HCT116 (cell line): Measurements from ENCODE around the gene IGDCC3. TPM values are rescaled to one million over a fixed set of nuclear protein-coding genes. Genes with fewer than 3 reads are reported as not detected.

Experiments used
- ATAC-seq: fragments of 200-7000 bp; cut with Tn5 transposase; 2 replicates; pipeline ENCODE4 v1.9.1; 2020; ENCODE audit warnings: mild to moderate bottlenecking, moderate library complexity
- BruUV-seq: library from RNA; stranded (reverse); fragments of 400-500 nt; replicated peaks from 2 replicates; lab custom pipeline; 2021; lab: Mats Ljungman, UMichigan
- CTCF ChIA-PET: fragments of 300-600 bp; sonication (Branson Sonifier 250); formaldehyde crosslinking; loops from one replicate; lab custom pipeline; 2021; ENCODE audit warnings: antibody characterized with exemption; lab: Charles Lee
- POLR2A ChIA-PET: fragments of 300-600, 350-600 bp; sonication (Branson Sonifier 250); formaldehyde crosslinking; loops from one replicate; lab custom pipeline; 2021; ENCODE audit warnings: antibody characterized with exemption; lab: Charles Lee
- RAD21 ChIA-PET, 2 experiments: fragments of 300-600 bp; sonication (Branson Sonifier 250); formaldehyde crosslinking; loops; one replicate each; lab custom pipeline; 2023; ENCODE audit warnings: low total read pairs in 2 of 2; ENCODE audit not compliant: uncharacterized antibody in 2 of 2, unreplicated experiment in 2 of 2, low non-redundant PET in 1 of 2; lab: Charles Lee
- DNase-seq: peaks from one replicate; pipeline ENCODE4 v3.0.0-alpha.2; 2010; ENCODE audit warnings: low read depth, low spot score
- H2AFZ ChIP-seq: fragments of 200-600 bp; shearing (Covaris generic), sonication (generic); 2 replicates; pipeline ENCODE4 v1.6.1; 2017; ENCODE audit warnings: low read depth, mixed run types, mixed read lengths, antibody characterized with exemption, low read length; ENCODE audit not compliant: poor library complexity, severe bottlenecking
- H3K27ac ChIP-seq: 2 replicates; pipeline ENCODE4 v1.5.1; 2012; ENCODE audit warnings: low read depth, low read length
- H3K27me3 ChIP-seq: fragments of 200-600 bp; sonication (generic); 2 replicates; pipeline ENCODE4 v1.6.1; 2016; ENCODE audit warnings: mixed run types, low read length, mixed read lengths; ENCODE audit not compliant: insufficient read depth
- H3K36me3 ChIP-seq, 2 experiments: fragments of 200-500 bp in 1 of 2; fragments of 200-600 bp in 1 of 2; sonication (Bioruptor generic) in 1 of 2; sonication (generic) in 1 of 2; 2 replicates each; pipeline versions ENCODE4 v1.5.1 to v1.6.1; 2014 to 2016; ENCODE audit warnings: low read length in 2 of 2, inconsistent platforms in 1 of 2, mixed read lengths in 1 of 2, mixed run types in 1 of 2; ENCODE audit not compliant: insufficient read depth in 2 of 2, control insufficient read depth in 1 of 2
- H3K4me1 ChIP-seq, 2 experiments: fragments of 200-600 bp in 1 of 2; sonication (generic) in 1 of 2; 2 replicates each; pipeline versions ENCODE4 v1.5.1 to v1.6.1; 2012 to 2017; ENCODE audit warnings: low read length in 2 of 2, inconsistent platforms in 1 of 2, mild to moderate bottlenecking in 1 of 2, mixed read lengths in 1 of 2, mixed run types in 1 of 2, moderate library complexity in 1 of 2; ENCODE audit not compliant: insufficient read depth in 2 of 2, control insufficient read depth in 1 of 2
- H3K4me2 ChIP-seq: fragments of 200-600 bp; sonication (generic); 2 replicates; pipeline ENCODE4 v1.6.1; 2017; ENCODE audit warnings: mixed run types, low read length, mixed read lengths
- H3K4me3 ChIP-seq, 2 experiments: fragments of 200-600 bp in 1 of 2; sonication (generic) in 1 of 2; replicated peaks in 1 of 2; 2 replicates each; pipeline ENCODE4 v1.5.1; 2011 to 2016; ENCODE audit warnings: low read length in 2 of 2, control low read depth in 1 of 2, low read depth in 1 of 2, mild to moderate bottlenecking in 1 of 2, mixed read lengths in 1 of 2, mixed run types in 1 of 2
- H3K79me2 ChIP-seq: fragments of 200-600 bp; sonication (generic); 2 replicates; pipeline ENCODE4 v1.6.1; 2017; ENCODE audit warnings: mild to moderate bottlenecking, mixed run types, low read length, moderate library complexity, mixed read lengths; ENCODE audit not compliant: insufficient read depth
- H3K9ac ChIP-seq: fragments of 200-600 bp; sonication (generic); 2 replicates; pipeline ENCODE4 v1.6.1; 2016; ENCODE audit warnings: low read length, mixed read lengths
- H3K9me2 ChIP-seq: fragments of 200-600 bp; sonication (generic), shearing (Covaris generic); 2 replicates; pipeline ENCODE4 v1.6.1; 2017; ENCODE audit warnings: mixed run types, mild to moderate bottlenecking, moderate library complexity; ENCODE audit not compliant: insufficient read depth
- H3K9me3 ChIP-seq, 2 experiments: fragments of 200-500 bp in 1 of 2; fragments of 200-600 bp in 1 of 2; sonication (Bioruptor generic) in 1 of 2; sonication (generic) in 1 of 2; 2 replicates each; pipeline ENCODE4 v1.6.1; 2014 to 2017; ENCODE audit warnings: low read length in 2 of 2, mixed read lengths in 2 of 2, inconsistent platforms in 1 of 2, low read depth in 1 of 2, mild to moderate bottlenecking in 1 of 2, mixed run types in 1 of 2, moderate library complexity in 1 of 2; ENCODE audit not compliant: control insufficient read depth in 1 of 2, insufficient read depth in 1 of 2
- H4K20me1 ChIP-seq: fragments of 200-600 bp; sonication (generic), shearing (Covaris generic); 2 replicates; pipeline ENCODE4 v1.6.1; 2017; ENCODE audit warnings: mixed run types, mild to moderate bottlenecking, moderate library complexity; ENCODE audit not compliant: insufficient read depth
- CTCF ChIP-seq, 3 experiments: fragments of 200-600 bp in 1 of 3; sonication (generic) in 1 of 3; IDR thresholded peaks in 2 of 3; conservative IDR thresholded peaks in 1 of 3; 2 replicates each; pipeline ENCODE4 v1.5.1; 2012 to 2017; ENCODE audit warnings: low read depth in 2 of 3, low read length in 2 of 3, antibody characterized with exemption in 1 of 3, borderline replicate concordance in 1 of 3, control low read depth in 1 of 3, mild to moderate bottlenecking in 1 of 3, mixed read lengths in 1 of 3, mixed run types in 1 of 3, moderate library complexity in 1 of 3; ENCODE audit not compliant: insufficient read depth in 1 of 3
- ELF1 ChIP-seq: IDR thresholded peaks from 2 replicates; pipeline ENCODE4 v1.6.1; 2012; ENCODE audit warnings: low read depth, borderline replicate concordance
- EZH2phosphoT487 ChIP-seq: fragments of 200-600 bp; IDR thresholded peaks from 2 replicates; pipeline ENCODE4 v1.6.1; 2018; ENCODE audit warnings: antibody characterized with exemption, borderline replicate concordance
- RAD21 ChIP-seq: IDR thresholded peaks from 2 replicates; pipeline ENCODE4 v1.6.1; 2012; ENCODE audit warnings: low read depth, mild to moderate bottlenecking
- SIN3A ChIP-seq: IDR thresholded peaks from 2 replicates; pipeline ENCODE4 v1.6.1; 2012; ENCODE audit warnings: low read depth
- SP1 ChIP-seq: IDR thresholded peaks from 2 replicates; pipeline ENCODE4 v1.6.1; 2012; ENCODE audit warnings: low read depth
- SRF ChIP-seq: IDR thresholded peaks from 2 replicates; pipeline ENCODE4 v1.6.1; 2012; ENCODE audit warnings: low read depth
- TCF7L2 ChIP-seq: IDR thresholded peaks from 2 replicates; pipeline ENCODE4 v1.7.0; 2011; ENCODE audit warnings: borderline replicate concordance, inconsistent platforms; ENCODE audit not compliant: insufficient read depth, insufficient read length; ENCODE audit errors: extremely low read depth
- YY1 ChIP-seq: IDR thresholded peaks from 2 replicates; pipeline ENCODE4 v1.6.1; 2011; ENCODE audit warnings: low read length, low read depth, moderate library complexity, mild to moderate bottlenecking; ENCODE audit not compliant: insufficient replicate concordance; ENCODE audit errors: extremely low read depth
- ZBTB33 ChIP-seq: IDR thresholded peaks from 2 replicates; pipeline ENCODE4 v1.6.1; 2011; ENCODE audit warnings: mild to moderate bottlenecking, low read length, moderate library complexity; ENCODE audit not compliant: insufficient replicate concordance; ENCODE audit errors: extremely low read depth
- intact Hi-C: fragments of 100-400 bp; cut with micrococcal nuclease; formaldehyde crosslinking; loops from 2 replicates; pipeline ENCODE4 v1.10.0; 2022
- total RNA-seq: library from RNA; stranded (reverse); gene quantifications from one replicate; pipeline ENCODE4 v1.2.1, GENCODE V29; 2021; ENCODE audit not compliant: unreplicated experiment

The IGDCC3 gene
- total RNA-seq, 1 experiment from 2014 or later = 0.44 TPM

- intact Hi-C loops = no loop called here
- RAD21 ChIA-PET = no interaction called here
Measured at GRCh38 chr15:65418596-65418995, 40.8 kb upstream of the IGDCC3 start.

More at GRCh38 chr15:65418596-65418995, 40.8 kb upstream of the IGDCC3 start:
- Histone ChIP-seq H3K27me3 (no peaks in the 10 kb centered on the region), H3K4me2 (no peak overlapping the region), H3K9me2 (no peaks in the 10 kb centered on the region), H3K9me3 (no peaks in the 10 kb centered on the region), H2AFZ (no peak overlapping the region), H3K27ac (no peak overlapping the region), H3K9ac (no peak overlapping the region), H4K20me1 (no peaks in the 10 kb centered on the region), H3K4me1 (peaks cover 2 to 29% of the 10 kb centered on the region in 2 experiments; a peak in 3 of 4 replicates), H3K36me3 (no peaks in the 10 kb centered on the region), H3K4me3 (no peak overlapping the region), H3K79me2 (no peaks in the 10 kb centered on the region)
- DNase-seq = no peak
- no TSS peak for BruUV-seq
- CTCF ChIA-PET = no interaction called here
- TF ChIP-seq RAD21 = no peak
- no peak for TF ChIP-seq SRF
- TF ChIP-seq EZH2phosphoT487 = no peak
- no peak for TF ChIP-seq CTCF (IDR thresholded peaks at IDR 0.05 in 2 of 3, conservative IDR thresholded peaks at IDR 0.05 in 1 of 3; ENCODE audit: borderline replicate concordance in 1 of 3, insufficient read depth in 1 of 3, low read depth in 2 of 3, low read length in 2 of 3)
- TF ChIP-seq SIN3A = no peak
- TF ChIP-seq YY1 = no peak
- TF ChIP-seq TCF7L2 = no peak
- TF ChIP-seq SP1 = no peak
- no peak for TF ChIP-seq ZBTB33
- TF ChIP-seq ELF1 = no peak
- no peak for ATAC-seq
- POLR2A ChIA-PET = no interaction called here
